ENCODE data around the gene ADK.

DNA sequence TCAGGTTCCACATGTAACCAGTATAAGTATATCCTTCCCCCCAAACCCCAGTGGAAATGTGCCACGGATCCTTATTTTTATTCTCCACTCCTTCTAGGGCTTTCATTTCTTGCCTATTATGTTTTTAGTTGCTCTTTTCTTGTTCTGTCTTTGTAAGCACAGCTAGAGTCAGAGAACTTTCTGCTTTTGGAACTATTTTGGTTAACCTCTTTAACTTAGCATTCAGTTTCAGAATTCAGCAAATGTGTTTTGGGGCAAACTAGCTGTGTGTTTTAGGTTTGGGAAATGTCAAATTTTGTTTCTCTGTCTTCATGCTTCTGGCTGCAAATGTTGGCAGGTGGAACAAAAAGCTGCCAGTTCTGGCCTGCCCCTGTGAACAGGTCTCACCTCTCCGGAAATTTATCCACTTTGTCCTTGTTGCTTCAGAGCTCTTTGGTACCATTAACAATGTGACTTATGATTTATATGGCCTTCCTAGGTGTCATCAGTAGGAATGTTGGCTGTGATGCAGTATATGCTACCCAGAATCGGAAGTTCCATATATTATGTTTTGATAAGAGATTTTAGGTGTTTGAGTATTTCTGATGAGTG is 156.1 kb downstream of the ADK start:
- TF ChIP-seq CTCF (IDR thresholded peaks at IDR 0.05; ENCODE audit: insufficient read depth, low read length), result no peak
- TF ChIP-seq POLR2AphosphoS5 (IDR thresholded peaks at IDR 0.05; ENCODE audit: low read depth), result no peak

Data from HL-60 (cell line).